K562 (cell line): ENCODE data around the gene LRRC74B. TPM values are rescaled to one million over a fixed set of nuclear protein-coding genes. Genes with fewer than 3 reads are reported as not detected.

Source experiments
- CC2D1A ChIP-seq: fragments of 450-650 bp; IDR thresholded peaks from 2 replicates; pipeline ENCODE4 v1.6.1; 2017; ENCODE audit warnings: mild to moderate bottlenecking
- CREB1 ChIP-seq, 2 experiments: sonication (generic) in 1 of 2; formaldehyde crosslinking in 1 of 2; IDR thresholded peaks; 2 replicates each; pipeline versions ENCODE4 v1.6.1 to v1.8.0; 2012 to 2022; ENCODE audit warnings: inconsistent platforms in 1 of 2, mild to moderate bottlenecking in 1 of 2, missing genetic modification reagents in 1 of 2, moderate library complexity in 1 of 2
- FOXK1 ChIP-seq: sonication (generic); formaldehyde crosslinking; IDR thresholded peaks from 2 replicates; pipeline ENCODE4 v1.8.0; 2022; ENCODE audit warnings: missing genetic modification reagents, mild to moderate bottlenecking, borderline replicate concordance
- HDAC3 ChIP-seq: fragments of 450-650 bp; IDR thresholded peaks from 2 replicates; pipeline ENCODE4 v1.6.1; 2018; ENCODE audit warnings: borderline replicate concordance, mild to moderate bottlenecking, moderate library complexity; ENCODE audit not compliant: partially characterized antibody
- KLF16 ChIP-seq: IDR thresholded peaks from 2 replicates; pipeline ENCODE4 v1.6.1; 2016; ENCODE audit warnings: antibody characterized with exemption
- NR0B1 ChIP-seq: fragments of 450-650 bp; IDR thresholded peaks from one replicate; pipeline ENCODE4 v1.6.1; 2018; ENCODE audit warnings: mild to moderate bottlenecking, moderate library complexity; ENCODE audit not compliant: partially characterized antibody
- RB1 ChIP-seq: fragments of 450-650 bp; IDR thresholded peaks from 2 replicates; pipeline ENCODE4 v1.6.1; 2017; ENCODE audit warnings: low read depth, mild to moderate bottlenecking
- TRIM24 ChIP-seq, 2 experiments: fragments of 450-650 bp; IDR thresholded peaks; 2 replicates each; pipeline ENCODE4 v1.6.1; 2016
- ZKSCAN3 ChIP-seq: fragments of 250-450 bp; sonication (Bioruptor Pico); IDR thresholded peaks from 2 replicates; pipeline ENCODE4 v1.4.0; 2020
- ZNF318 ChIP-seq, 2 experiments: fragments of 450-650 bp; IDR thresholded peaks; 2 replicates each; pipeline ENCODE4 v1.6.1; 2016; ENCODE audit warnings: mild to moderate bottlenecking in 2 of 2, borderline replicate concordance in 1 of 2, low read depth in 1 of 2, moderate library complexity in 1 of 2
- ZNF384 ChIP-seq: IDR thresholded peaks from 2 replicates; pipeline ENCODE4 v1.6.1; 2012; ENCODE audit warnings: low read depth, low read length, improper control_type of control experiment
- ZNF592 ChIP-seq: fragments of 450-650 bp; IDR thresholded peaks from 2 replicates; pipeline ENCODE4 v1.6.1; 2017; ENCODE audit warnings: antibody characterized with exemption, mild to moderate bottlenecking
- polyA plus RNA-seq, 8 experiments: library from polyadenylated mRNA; depleted of rRNA in 4 of 8; stranded (reverse) in 5 of 8; unstranded in 3 of 8; fragments of >200 nt; fragmentation: Nextera tagmentation in 2 of 8; fragmentation: Illumina TruSeq in 1 of 8; extraction: Ambion mirVana in 2 of 8; extraction: Trizol in 1 of 8; gene quantifications; 2 replicates each; pipeline versions ENCODE4 v1.2.1 to v1.2.3, GENCODE V29; 2011 to 2014; ENCODE audit warnings: inconsistent platforms in 1 of 8, missing spikeins in 1 of 8
- total RNA-seq, 7 experiments: library from RNA; depleted of rRNA in 6 of 7; stranded (reverse); fragments of >200 nt in 6 of 7; fragmentation: Illumina TruSeq in 2 of 7; extraction: Trizol in 2 of 7; gene quantifications; 2 replicates each; pipeline versions ENCODE4 v1.2.1 to v1.2.3, GENCODE V29; 2011 to 2021; ENCODE audit warnings: low replicate concordance in 1 of 7

LRRC74B gene
- total and polyA plus RNA-seq, 9 of the 15 experiments (the other 6 are each of a cell fraction or from before 2014, with no cell fraction given): not detected

- TF ChIP-seq ZNF318 (IDR thresholded peaks at IDR 0.05; ENCODE audit: borderline replicate concordance in 1 of 2, low read depth in 1 of 2): no peak
- no peak for TF ChIP-seq KLF16
- no peak for TF ChIP-seq TRIM24 (IDR thresholded peaks at IDR 0.05)
- no peak for TF ChIP-seq FOXK1 (CRISPR knock-in tag)
- no peak for TF ChIP-seq RB1
- no peak for TF ChIP-seq ZKSCAN3 (CRISPR knock-in tag)
- no peak for TF ChIP-seq HDAC3
- no peak for TF ChIP-seq ZNF592
- TF ChIP-seq NR0B1: no peak
- TF ChIP-seq CC2D1A: no peak
- TF ChIP-seq ZNF384: no peak; the same call in 1 of the 2 replicates
- peak; percentile 96 for TF ChIP-seq CREB1 (IDR thresholded peaks at IDR 0.05)
- TF ChIP-seq CREB1 (CRISPR knock-in tag; IDR thresholded peaks at IDR 0.05): no peak
These were observed 31.5 kb upstream of the LRRC74B start (continued) for GRCh38 chr22:21014202-21014725.
